ENCODE data around the gene RHBDD1.

The RHBDD1 gene

GRCh38 chr2:226799976-226800940, 35.6 kb upstream of the RHBDD1 start:
- peak overlapping the region; percentile 93 for H3K27ac ChIP-seq (ENCODE audit: poor library complexity, severe bottlenecking)
- H3K9me3 ChIP-seq (ENCODE audit: severe bottlenecking), result no peaks in the 10 kb centered on the region
- H3K4me1 ChIP-seq (ENCODE audit: insufficient read depth, poor library complexity, severe bottlenecking), result peaks cover 8% of the 10 kb centered on the region
- DNase-seq (ENCODE audit: low spot score) (peak; percentile 71), ATAC-seq (ENCODE audit: low read depth) (0 out of 3 replicates have a peak, but pooled peaks have one; percentile 3)
- no peaks in the 10 kb centered on the region for H3K27me3 ChIP-seq (ENCODE audit: insufficient read depth, poor library complexity, severe bottlenecking)
- peak overlapping the region; percentile 63 for H3K4me3 ChIP-seq (ENCODE audit: severe bottlenecking)
- peaks cover 24% of the 10 kb centered on the region for H3K36me3 ChIP-seq (ENCODE audit: low read depth)
- TF ChIP-seq CTCF (IDR thresholded peaks at IDR 0.05; ENCODE audit: poor library complexity, severe bottlenecking), result peak; percentile 76

- Histone ChIP-seq H3K27me3 (ENCODE audit: insufficient read depth, poor library complexity, severe bottlenecking) (no peaks in the 10 kb centered on the region), H3K36me3 (ENCODE audit: low read depth) (peaks cover 16% of the 10 kb centered on the region), H3K4me1 (ENCODE audit: insufficient read depth, poor library complexity, severe bottlenecking) (peaks cover 8% of the 10 kb centered on the region), H3K4me3 (ENCODE audit: severe bottlenecking) (peak overlapping the region; percentile 63), H3K9me3 (ENCODE audit: severe bottlenecking) (no peaks in the 10 kb centered on the region), H3K27ac (ENCODE audit: poor library complexity, severe bottlenecking) (peak overlapping the region; percentile 93)
- DNase-seq (ENCODE audit: low spot score), result peak; percentile 63
- ATAC-seq (ENCODE audit: low read depth), result peak; percentile 43
- TF ChIP-seq CTCF (IDR thresholded peaks at IDR 0.05; ENCODE audit: poor library complexity, severe bottlenecking), result no peak
Measured at GRCh38 chr2:226800941-226801784, 34.7 kb upstream of the RHBDD1 start.

- TF ChIP-seq CTCF (IDR thresholded peaks at IDR 0.05; ENCODE audit: poor library complexity, severe bottlenecking), result peak; percentile 89
- no peak for ATAC-seq (ENCODE audit: low read depth)
Measured at GRCh38 chr2:226802573-226802972, 33.3 kb upstream of the RHBDD1 start.

GRCh38 chr2:226803410-226803809, 32.4 kb upstream of the RHBDD1 start:
- Histone ChIP-seq H3K4me3 (ENCODE audit: severe bottlenecking) (no peak overlapping the region), H3K36me3 (ENCODE audit: low read depth) (no peaks in the 10 kb centered on the region), H3K27ac (ENCODE audit: poor library complexity, severe bottlenecking) (no peak overlapping the region), H3K9me3 (ENCODE audit: severe bottlenecking) (no peaks in the 10 kb centered on the region), H3K4me1 (ENCODE audit: insufficient read depth, poor library complexity, severe bottlenecking) (peaks cover 8% of the 10 kb centered on the region), H3K27me3 (ENCODE audit: insufficient read depth, poor library complexity, severe bottlenecking) (no peaks in the 10 kb centered on the region)
- DNase-seq (ENCODE audit: low spot score) (no peak), ATAC-seq (ENCODE audit: low read depth) (no peak)
- TF ChIP-seq CTCF (IDR thresholded peaks at IDR 0.05; ENCODE audit: poor library complexity, severe bottlenecking), result no peak

More at GRCh38 chr2:226802573-226802972, 33.3 kb upstream of the RHBDD1 start:
- peak overlapping the region; percentile 93 for H3K27ac ChIP-seq (ENCODE audit: poor library complexity, severe bottlenecking)
- peaks cover 8% of the 10 kb centered on the region for H3K4me1 ChIP-seq (ENCODE audit: insufficient read depth, poor library complexity, severe bottlenecking)
- DNase-seq (ENCODE audit: low spot score), result no peak
- peaks cover 5% of the 10 kb centered on the region for H3K36me3 ChIP-seq (ENCODE audit: low read depth)
- H3K9me3 ChIP-seq (ENCODE audit: severe bottlenecking), result no peaks in the 10 kb centered on the region
- H3K27me3 ChIP-seq (ENCODE audit: insufficient read depth, poor library complexity, severe bottlenecking), result no peaks in the 10 kb centered on the region
- H3K4me3 ChIP-seq (ENCODE audit: severe bottlenecking), result no peak overlapping the region

All from RWPE2 (cell line).